Nephron progenitor cell (in vitro differentiated cells): ENCODE results near the gene PKHD1.

ENCODE experiments used
- DNase-seq: peaks from one replicate; pipeline ENCODE4 v3.0.0; 2021
- H3K27ac Mint-ChIP-seq: 2 replicates; pipeline ENCODE4 v1.8.0; 2021; ENCODE audit warnings: mild to moderate bottlenecking, moderate library complexity, mixed read lengths
- H3K27me3 Mint-ChIP-seq: 2 replicates; pipeline ENCODE4 v1.8.0; 2021; ENCODE audit warnings: mild to moderate bottlenecking, low read depth, mixed read lengths; ENCODE audit not compliant: poor library complexity
- H3K36me3 Mint-ChIP-seq: 2 replicates; pipeline ENCODE4 v1.8.0; 2021; ENCODE audit warnings: low read depth, mixed read lengths
- H3K4me1 Mint-ChIP-seq: 2 replicates; pipeline ENCODE4 v1.8.0; 2021; ENCODE audit warnings: mixed read lengths
- H3K4me3 Mint-ChIP-seq: 2 replicates; pipeline ENCODE4 v1.8.0; 2021; ENCODE audit warnings: mild to moderate bottlenecking, moderate library complexity, mixed read lengths
- H3K9me3 Mint-ChIP-seq: 2 replicates; pipeline ENCODE4 v1.8.0; 2021; ENCODE audit warnings: mild to moderate bottlenecking, moderate library complexity, mixed read lengths
- TF ChIP-seq, protein P1 (sequence below): fragments of 200-600 bp; sonication (generic); IDR thresholded peaks from 2 replicates; pipeline ENCODE4 v1.5.0; 2021; ENCODE audit warnings: antibody characterized with exemption

Gene PKHD1

DNA sequence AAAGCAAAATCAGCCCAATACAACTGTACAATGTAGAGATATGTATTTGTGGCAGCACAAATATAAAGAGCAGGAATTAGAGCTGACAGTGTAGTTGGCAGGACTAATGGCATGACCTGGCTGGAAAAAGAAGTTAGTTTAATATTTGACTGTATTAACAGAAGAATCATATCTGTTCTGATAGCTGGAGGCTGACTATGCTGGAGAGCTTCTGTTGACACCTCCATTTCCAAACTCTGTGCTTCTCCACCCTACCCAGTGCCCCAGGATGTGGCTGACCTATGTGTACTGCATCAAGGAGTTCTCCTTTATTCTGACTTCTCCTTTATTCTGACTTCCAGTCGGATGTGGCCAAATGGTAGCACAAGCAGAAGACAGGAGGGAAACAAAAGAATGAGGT is 299.3 kb downstream of the PKHD1 start:
- Mint-ChIP-seq H3K9me3 (no peaks in the 10 kb centered on the region), H3K36me3 (no peaks in the 10 kb centered on the region), H3K4me3 (no peak overlapping the region), H3K27me3 (no peaks in the 10 kb centered on the region), H3K4me1 (no peaks in the 10 kb centered on the region), H3K27ac (no peak overlapping the region)
- TF ChIP-seq, protein P1, sequence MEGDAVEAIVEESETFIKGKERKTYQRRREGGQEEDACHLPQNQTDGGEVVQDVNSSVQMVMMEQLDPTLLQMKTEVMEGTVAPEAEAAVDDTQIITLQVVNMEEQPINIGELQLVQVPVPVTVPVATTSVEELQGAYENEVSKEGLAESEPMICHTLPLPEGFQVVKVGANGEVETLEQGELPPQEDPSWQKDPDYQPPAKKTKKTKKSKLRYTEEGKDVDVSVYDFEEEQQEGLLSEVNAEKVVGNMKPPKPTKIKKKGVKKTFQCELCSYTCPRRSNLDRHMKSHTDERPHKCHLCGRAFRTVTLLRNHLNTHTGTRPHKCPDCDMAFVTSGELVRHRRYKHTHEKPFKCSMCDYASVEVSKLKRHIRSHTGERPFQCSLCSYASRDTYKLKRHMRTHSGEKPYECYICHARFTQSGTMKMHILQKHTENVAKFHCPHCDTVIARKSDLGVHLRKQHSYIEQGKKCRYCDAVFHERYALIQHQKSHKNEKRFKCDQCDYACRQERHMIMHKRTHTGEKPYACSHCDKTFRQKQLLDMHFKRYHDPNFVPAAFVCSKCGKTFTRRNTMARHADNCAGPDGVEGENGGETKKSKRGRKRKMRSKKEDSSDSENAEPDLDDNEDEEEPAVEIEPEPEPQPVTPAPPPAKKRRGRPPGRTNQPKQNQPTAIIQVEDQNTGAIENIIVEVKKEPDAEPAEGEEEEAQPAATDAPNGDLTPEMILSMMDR = no peak
- DNase-seq = no peak

GRCh38 chr6:51778666-51779065 is 308.7 kb downstream of the PKHD1 start:
- H3K9me3 Mint-ChIP-seq = no peaks in the 10 kb centered on the region
- H3K4me1 Mint-ChIP-seq = no peaks in the 10 kb centered on the region
- TF ChIP-seq, protein P1 = no peak
- no peak overlapping the region for H3K4me3 Mint-ChIP-seq
- DNase-seq = no peak
- H3K27ac Mint-ChIP-seq = no peak overlapping the region
- no peaks in the 10 kb centered on the region for H3K36me3 Mint-ChIP-seq
- H3K27me3 Mint-ChIP-seq = no peaks in the 10 kb centered on the region

DNA sequence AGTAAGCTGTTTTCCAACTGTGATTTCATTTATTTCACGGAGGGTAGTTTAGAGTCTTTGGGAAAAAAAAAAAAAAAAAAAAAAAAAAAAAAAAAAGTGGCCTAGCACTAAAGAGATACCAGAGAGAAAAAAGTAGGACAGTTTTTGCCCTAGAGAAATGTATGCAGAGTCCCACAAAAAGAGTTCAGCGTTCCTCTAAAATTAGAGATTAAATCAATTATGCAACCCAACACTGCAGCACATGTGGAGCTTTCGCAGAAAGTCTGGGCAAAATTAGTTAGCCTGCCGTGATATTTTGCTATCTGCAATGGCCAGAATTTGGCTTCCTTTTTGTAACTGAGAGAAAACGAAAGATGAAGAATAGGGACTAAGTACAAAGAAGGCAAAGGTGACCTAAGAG is 309.8 kb downstream of the PKHD1 start:
- no peaks in the 10 kb centered on the region for H3K27me3 Mint-ChIP-seq
- H3K9me3 Mint-ChIP-seq = no peaks in the 10 kb centered on the region
- H3K36me3 Mint-ChIP-seq = no peaks in the 10 kb centered on the region

GRCh38 chr6:51775942-51776860 is 311.2 kb downstream of the PKHD1 start:
- no peaks in the 10 kb centered on the region for H3K27me3 Mint-ChIP-seq
- TF ChIP-seq, protein P1 = no peak
- no peaks in the 10 kb centered on the region for H3K36me3 Mint-ChIP-seq
- H3K9me3 Mint-ChIP-seq = no peaks in the 10 kb centered on the region
- H3K4me3 Mint-ChIP-seq = no peak overlapping the region
- H3K27ac Mint-ChIP-seq = no peak overlapping the region
- no peak for DNase-seq
- H3K4me1 Mint-ChIP-seq = no peaks in the 10 kb centered on the region

More for the DNA sequence above, 309.8 kb downstream of the PKHD1 start:
- Mint-ChIP-seq H3K4me3 (no peak overlapping the region), H3K27ac (no peak overlapping the region), H3K4me1 (no peaks in the 10 kb centered on the region)
- no peak for DNase-seq
- TF ChIP-seq, protein P1 = no peak

DNA sequence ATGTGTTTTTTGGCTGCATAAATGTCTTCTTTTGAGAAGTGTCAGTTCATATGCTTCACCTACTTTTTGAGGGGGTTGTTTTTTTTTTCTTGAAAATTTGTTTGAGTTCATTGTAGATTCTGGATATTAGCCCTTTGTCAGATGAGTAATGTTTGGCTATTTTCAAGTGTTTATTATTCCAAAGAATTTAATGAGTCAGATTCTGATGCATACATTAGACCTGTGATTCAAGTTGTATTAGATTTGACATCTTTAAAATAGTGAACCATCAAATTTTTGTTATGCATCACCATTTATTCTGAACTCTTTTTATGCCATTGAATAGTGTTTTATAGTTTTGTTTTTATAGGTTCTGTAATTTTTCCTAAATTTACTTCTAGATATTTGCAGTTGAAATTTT is 319.3 kb downstream of the PKHD1 start:
- H3K9me3 Mint-ChIP-seq = peaks cover 12% of the 10 kb centered on the region
- no peak overlapping the region for H3K4me3 Mint-ChIP-seq
- TF ChIP-seq, protein P1 = no peak
- no peak for DNase-seq
- H3K27me3 Mint-ChIP-seq = no peaks in the 10 kb centered on the region
- H3K4me1 Mint-ChIP-seq = no peaks in the 10 kb centered on the region
- H3K27ac Mint-ChIP-seq = no peak overlapping the region
- H3K36me3 Mint-ChIP-seq = no peaks in the 10 kb centered on the region

DNA sequence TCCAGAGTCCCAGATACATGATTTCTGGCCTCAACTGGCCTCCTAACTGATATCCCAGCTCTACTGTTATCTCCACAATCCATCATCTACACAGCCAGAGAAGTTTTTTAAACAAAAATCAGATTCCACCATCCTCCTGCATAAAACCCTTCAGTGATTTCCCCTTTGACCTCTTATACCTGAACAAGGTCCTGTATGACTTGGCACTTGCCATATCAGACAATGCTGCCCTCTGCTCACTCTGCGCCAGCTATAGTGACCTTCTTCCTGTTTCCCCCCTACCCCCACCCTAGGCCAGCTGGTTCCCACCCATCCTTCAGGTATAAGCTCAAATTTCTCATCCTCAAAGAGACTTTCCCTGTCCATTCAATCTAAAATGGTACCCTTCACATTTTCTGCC is 322.2 kb downstream of the PKHD1 start:
- no peak for DNase-seq
- Mint-ChIP-seq H3K27me3 (no peaks in the 10 kb centered on the region), H3K36me3 (no peaks in the 10 kb centered on the region), H3K4me3 (no peak overlapping the region), H3K27ac (no peak overlapping the region), H3K4me1 (no peaks in the 10 kb centered on the region), H3K9me3 (peaks cover 12% of the 10 kb centered on the region)
- TF ChIP-seq, protein P1 = no peak
